Bronchial epithelial cell (primary cell): Measurements from ENCODE around the gene TWIST2. TPM values are rescaled to one million over a fixed set of nuclear protein-coding genes. Genes with fewer than 3 reads are reported as not detected.

Source experiments
- DNase-seq: peaks from one replicate; pipeline ENCODE4 v3.0.0-alpha.2; 2010; ENCODE audit warnings: low read depth
- FAIRE-seq: peaks from 2 replicates; lab custom pipeline; 2011; peaks lifted over from hg19 to GRCh38; lab: Jason Lieb, UNC
- H3K27me3 ChIP-seq: 2 replicates; pipeline ENCODE4 v1.5.1; 2011; ENCODE audit warnings: low read length; ENCODE audit not compliant: control insufficient read depth, insufficient read depth
- H3K36me3 ChIP-seq: 2 replicates; pipeline ENCODE4 v1.5.1; 2011; ENCODE audit warnings: low read length; ENCODE audit not compliant: control insufficient read depth, insufficient read depth
- H3K4me3 ChIP-seq: 2 replicates; pipeline ENCODE4 v1.5.1; 2011; ENCODE audit warnings: mild to moderate bottlenecking, low read depth, low read length, control low read depth
- total RNA-seq: library from RNA; depleted of rRNA; stranded (reverse); fragments of >200 nt; gene quantifications from 2 replicates; pipeline ENCODE4 v1.2.1, GENCODE V29; 2014
- TF ChIP-seq, protein P1 (sequence below): IDR thresholded peaks from 2 replicates; pipeline ENCODE4 v1.5.1; 2011; ENCODE audit warnings: mild to moderate bottlenecking, moderate library complexity, low read length, control low read depth, inconsistent platforms; ENCODE audit not compliant: insufficient read depth, severe bottlenecking

TWIST2 gene
- total RNA-seq, 1 donor from 2014 or later: 7.4 TPM

DNA sequence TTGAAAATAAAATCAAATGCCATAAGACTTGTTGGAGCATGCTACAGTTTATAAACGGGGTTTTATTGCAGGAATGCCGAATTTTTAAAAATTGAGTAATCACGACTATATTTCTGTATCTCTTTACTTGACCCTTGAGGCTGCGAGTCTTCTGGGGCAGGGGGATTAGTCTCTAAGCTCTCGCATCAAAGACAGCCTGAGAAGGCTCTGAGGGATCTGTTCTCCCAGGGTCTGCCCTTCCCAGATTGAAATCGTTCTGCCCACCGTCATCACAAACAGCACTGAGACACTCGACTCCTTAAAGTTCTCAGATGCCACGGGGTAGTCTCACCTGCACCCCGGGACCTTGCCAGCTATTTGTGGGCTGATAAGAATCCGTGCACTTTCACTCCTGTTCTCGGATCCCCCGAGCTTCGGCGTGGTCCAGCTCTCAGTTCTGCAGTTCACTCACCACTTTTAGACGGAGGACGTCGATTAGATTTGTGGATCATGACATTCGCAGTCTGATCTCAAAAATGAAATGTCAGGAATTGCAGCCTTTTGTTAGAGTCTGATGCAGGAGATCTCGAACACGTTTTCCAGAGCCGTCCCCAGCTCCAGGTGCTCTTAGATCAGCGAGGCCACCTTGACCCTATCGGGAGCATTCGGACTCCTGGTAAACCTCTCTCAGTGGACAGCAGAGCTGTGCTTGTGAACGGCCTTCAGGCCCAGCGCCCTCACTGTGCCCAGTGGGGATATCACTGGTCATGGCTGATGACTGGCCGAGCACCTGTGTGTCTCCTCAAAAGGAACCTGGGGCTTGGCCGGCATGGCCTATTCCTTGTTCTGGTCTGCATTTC, 43.0 kb downstream of the TWIST2 start:
- no peak for FAIRE-seq
- H3K27me3 ChIP-seq: no peaks in the 10 kb centered on the region
- H3K36me3 ChIP-seq: no peaks in the 10 kb centered on the region
- TF ChIP-seq, protein P1, sequence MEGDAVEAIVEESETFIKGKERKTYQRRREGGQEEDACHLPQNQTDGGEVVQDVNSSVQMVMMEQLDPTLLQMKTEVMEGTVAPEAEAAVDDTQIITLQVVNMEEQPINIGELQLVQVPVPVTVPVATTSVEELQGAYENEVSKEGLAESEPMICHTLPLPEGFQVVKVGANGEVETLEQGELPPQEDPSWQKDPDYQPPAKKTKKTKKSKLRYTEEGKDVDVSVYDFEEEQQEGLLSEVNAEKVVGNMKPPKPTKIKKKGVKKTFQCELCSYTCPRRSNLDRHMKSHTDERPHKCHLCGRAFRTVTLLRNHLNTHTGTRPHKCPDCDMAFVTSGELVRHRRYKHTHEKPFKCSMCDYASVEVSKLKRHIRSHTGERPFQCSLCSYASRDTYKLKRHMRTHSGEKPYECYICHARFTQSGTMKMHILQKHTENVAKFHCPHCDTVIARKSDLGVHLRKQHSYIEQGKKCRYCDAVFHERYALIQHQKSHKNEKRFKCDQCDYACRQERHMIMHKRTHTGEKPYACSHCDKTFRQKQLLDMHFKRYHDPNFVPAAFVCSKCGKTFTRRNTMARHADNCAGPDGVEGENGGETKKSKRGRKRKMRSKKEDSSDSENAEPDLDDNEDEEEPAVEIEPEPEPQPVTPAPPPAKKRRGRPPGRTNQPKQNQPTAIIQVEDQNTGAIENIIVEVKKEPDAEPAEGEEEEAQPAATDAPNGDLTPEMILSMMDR: no peak
- H3K4me3 ChIP-seq: no peak overlapping the region
- no peak for DNase-seq

DNA sequence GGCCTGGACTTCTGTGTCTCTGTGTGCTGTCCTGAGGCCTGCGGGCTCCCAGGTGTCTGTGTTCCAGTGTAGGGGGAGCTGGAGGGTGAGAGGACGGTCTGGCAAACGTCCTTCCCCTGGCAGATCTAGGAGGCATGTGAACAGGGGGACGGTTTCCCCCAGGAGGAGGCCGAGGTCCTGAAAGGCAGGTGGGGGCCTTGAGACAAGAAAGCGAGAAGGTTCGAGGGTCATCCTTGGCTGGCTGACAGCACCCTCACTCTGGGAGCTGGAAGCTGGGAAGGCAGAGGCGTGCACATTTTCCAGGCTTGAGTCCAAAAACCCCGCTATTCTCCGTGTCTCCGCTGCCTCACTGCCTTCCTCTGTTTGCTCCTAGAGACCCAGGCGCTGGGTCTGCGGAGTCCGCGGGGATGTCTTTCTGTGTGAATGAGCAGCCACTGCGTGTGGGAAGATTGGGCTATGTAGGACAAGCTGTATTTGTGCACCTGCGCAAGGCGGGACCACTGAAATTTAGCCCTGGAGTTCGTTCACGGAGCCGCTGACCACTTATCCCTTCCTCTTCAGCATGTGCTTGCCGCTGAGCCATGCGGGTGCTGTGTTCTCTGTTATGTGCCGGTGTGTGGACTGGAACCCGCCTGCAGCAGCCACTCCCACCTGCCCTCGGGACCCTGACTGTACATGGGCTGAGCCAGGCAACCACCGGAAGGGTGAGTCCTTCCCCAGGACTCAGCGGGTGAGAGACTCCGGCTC, 43.7 kb downstream of the TWIST2 start:
- FAIRE-seq (no peak), DNase-seq (no peak)
- TF ChIP-seq, protein P1: no peak
- no peak overlapping the region for H3K4me3 ChIP-seq
- H3K27me3 ChIP-seq: no peaks in the 10 kb centered on the region
- H3K36me3 ChIP-seq: no peaks in the 10 kb centered on the region

DNA sequence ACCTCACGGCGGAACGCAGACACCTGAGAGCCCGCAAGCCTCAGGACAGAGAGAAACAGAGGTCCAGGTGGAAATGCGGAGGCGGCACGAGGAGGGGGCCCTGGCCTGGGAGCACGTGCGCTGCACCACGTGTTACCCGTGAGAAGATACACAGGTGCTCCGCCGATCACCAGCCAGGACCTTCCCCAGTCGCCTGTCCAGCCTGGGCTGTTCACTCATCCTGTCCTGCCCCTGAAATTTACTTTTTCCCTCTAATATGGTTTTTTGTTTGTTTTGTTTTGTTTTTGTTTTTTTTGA, 44.3 kb downstream of the TWIST2 start:
- H3K4me3 ChIP-seq: no peak overlapping the region
- TF ChIP-seq, protein P1: no peak
- no peaks in the 10 kb centered on the region for H3K36me3 ChIP-seq
- FAIRE-seq: no peak
- DNase-seq: no peak
- H3K27me3 ChIP-seq: no peaks in the 10 kb centered on the region

DNA sequence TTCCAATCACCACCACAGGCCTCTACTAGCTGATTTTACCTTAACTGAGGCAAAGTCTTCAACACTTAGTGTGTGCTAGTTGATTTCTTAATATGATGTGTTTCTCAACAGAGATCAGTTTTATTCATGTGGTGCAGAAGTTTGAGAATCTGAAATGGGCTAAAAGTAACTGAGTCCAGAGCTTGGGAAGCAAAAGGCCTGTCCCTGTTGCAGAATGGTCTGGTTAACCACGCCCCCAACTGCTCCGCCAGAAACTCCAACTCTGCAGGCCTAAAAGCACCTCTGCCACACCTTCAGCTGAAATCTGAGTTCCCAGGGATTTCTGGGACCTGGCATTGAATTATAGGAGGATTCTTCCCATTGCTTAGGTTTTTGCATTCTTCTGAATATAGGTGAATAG, 44.9 kb downstream of the TWIST2 start:
- TF ChIP-seq, protein P1: no peak
- no peaks in the 10 kb centered on the region for H3K27me3 ChIP-seq
- FAIRE-seq (no peak), DNase-seq (no peak)
- no peak overlapping the region for H3K4me3 ChIP-seq
- H3K36me3 ChIP-seq: no peaks in the 10 kb centered on the region

DNA sequence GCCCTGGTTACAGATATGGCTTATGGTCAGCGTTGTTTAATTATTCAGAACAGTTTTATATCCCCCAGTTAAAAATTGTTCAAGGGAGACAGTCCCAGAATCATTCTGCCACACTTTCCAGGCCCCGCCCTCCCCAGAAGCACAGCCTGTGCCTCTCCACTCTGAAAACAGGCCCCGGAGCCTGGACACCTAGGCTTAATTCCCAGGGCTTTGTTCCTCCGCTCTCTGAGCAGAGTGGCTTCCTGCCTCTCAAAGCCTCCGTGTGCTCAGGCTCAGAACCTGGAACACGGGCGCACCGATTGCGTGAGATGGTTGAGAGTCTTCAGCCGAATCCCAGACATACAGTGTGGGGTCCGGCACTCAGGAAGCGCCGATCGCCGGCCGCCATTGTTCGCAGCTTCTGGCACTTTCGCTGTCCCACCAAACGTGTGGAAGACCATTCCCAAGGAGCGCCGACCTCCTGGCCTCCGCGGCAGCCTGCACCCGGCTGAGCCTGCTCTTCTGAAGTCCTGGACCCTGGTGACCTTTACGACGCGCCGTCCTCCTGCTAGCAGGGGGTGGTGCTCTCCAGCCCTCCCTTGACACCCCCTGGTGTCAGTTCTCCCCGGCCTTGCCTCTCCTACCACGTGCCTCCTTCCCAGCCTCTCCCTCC, 45.6 kb downstream of the TWIST2 start:
- TF ChIP-seq, protein P1: no peak
- FAIRE-seq (no peak), DNase-seq (no peak)
- no peaks in the 10 kb centered on the region for H3K27me3 ChIP-seq
- no peak overlapping the region for H3K4me3 ChIP-seq
- H3K36me3 ChIP-seq: no peaks in the 10 kb centered on the region
